PC-3 (cell line): ENCODE measurements around the gene ZNF592.

ENCODE experiments used
- EZH2 ChIP-seq: fragments of 300-600 bp; sonication (generic); IDR thresholded peaks from one replicate; pipeline ENCODE4 v1.6.1; 2017; ENCODE audit warnings: antibody characterized with exemption, mild to moderate bottlenecking, low read length; ENCODE audit not compliant: unreplicated experiment
- EZH2phosphoT487 ChIP-seq: fragments of 300-600 bp; sonication (generic); IDR thresholded peaks from 2 replicates; pipeline ENCODE4 v1.6.1; 2018; ENCODE audit warnings: mild to moderate bottlenecking, antibody characterized with exemption, low read length, borderline replicate concordance

- TF ChIP-seq EZH2phosphoT487 (no peak), EZH2 (no peak)
Observed at GRCh38 chr15:84783493-84784251, 35.3 kb downstream of the ZNF592 start.
